GM18499 (cell line): ENCODE data around the gene RASA1.
A peak's percentile ranks its signal among the peaks of the same experiment; 100 is the strongest.
"Not testable (repeated sequence)": the region's sequence is repeated elsewhere in the genome, so short reads cannot be mapped to it uniquely, and the experiment has no call there.

Experiments used
- ATAC-seq: cut with Tn5 transposase; IDR thresholded peaks from one replicate; pipeline ENCODE4 v1.9.1; 2021; ENCODE audit warnings: moderate number of reproducible peaks; ENCODE audit not compliant: insufficient read depth, unreplicated experiment

The RASA1 gene

DNA sequence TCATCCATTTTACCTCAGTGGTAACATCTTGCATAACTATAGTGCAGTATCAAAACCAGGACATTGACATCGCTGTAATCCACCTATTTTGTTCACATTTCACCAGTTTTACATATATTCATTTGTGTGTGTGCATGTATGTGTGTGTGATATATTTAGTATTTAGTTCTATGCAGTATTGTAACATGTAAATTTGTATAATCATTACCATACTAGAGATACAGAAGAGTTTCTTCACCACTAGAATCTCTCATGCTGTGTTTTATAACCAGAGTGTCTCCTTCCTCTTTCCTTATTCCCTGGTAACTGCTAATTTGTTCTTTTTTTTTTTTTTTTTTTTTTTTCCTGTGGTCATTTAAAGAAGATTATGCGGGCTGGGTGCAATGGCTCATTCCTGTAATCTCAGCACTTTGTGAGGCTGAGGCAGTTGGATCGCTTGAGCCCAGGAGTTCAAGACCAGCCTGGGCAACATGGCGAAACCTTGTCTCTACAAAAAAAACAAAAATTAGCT, 11.0 kb downstream of the RASA1 start:
- no peak for ATAC-seq

DNA sequence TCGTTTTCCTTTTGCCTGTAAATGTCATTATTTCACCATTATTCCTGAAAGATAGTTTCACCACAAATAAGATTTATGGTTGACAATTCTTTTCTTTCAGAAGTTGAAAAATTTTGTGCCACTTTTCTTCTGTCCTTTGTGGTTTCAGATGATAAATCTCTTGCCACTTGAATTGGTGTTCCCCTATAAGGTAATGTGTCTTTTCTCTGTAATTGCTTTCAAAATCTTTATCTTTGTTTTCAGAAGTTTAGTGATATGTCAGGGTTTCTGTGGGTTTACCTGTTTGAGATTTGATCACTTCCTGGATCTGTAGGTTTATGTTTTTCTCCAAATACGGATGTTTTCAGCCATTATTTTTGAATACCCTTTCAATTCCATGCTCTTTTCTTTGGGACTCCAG, 14.6 kb downstream of the RASA1 start:
- no peak for ATAC-seq

DNA sequence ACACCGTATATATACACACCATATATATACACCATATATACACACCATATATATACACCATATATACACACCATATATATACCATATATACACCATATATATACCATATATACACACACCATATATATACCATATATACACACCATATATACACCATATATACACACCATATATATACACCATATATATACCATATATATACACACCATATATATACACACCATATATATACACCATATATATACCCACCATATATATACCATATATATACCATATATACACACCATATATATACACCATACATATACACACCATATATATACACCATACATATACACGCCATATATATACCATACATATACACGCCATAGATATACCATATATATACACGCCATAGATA, 19.6 kb downstream of the RASA1 start:
- not testable (repeated sequence) for ATAC-seq

DNA sequence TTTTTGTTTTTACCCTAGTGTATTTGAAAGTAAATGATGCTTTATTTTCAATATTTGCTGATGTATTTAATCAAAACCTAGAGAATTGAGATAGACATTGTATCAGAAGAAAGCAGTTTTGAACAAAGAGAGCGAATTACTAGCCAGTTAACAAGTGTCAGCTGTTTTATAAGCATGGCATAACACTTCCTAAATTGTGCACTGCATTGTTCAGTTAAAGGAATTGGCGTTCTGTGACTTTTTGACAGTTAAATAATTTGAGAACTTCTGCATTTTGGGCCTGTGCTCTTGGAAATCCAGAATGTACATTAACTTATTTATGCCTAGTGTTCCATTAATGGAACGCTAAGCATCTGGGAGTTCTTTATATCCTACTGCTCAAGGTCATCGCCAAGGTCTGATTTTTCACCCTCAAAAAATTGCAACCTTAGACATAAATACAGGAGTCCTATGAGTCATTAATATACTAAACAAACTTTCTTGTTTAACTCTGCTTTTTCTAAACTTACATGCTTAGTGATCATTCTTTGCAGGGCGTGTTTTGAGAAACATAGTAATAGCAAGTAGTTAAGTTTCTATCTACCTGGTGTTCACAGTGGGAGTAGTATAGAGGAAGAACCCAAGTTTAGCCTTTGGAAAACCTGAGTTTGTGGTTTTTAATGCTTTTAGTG, 31.1 kb downstream of the RASA1 start:
- no peak for ATAC-seq

DNA sequence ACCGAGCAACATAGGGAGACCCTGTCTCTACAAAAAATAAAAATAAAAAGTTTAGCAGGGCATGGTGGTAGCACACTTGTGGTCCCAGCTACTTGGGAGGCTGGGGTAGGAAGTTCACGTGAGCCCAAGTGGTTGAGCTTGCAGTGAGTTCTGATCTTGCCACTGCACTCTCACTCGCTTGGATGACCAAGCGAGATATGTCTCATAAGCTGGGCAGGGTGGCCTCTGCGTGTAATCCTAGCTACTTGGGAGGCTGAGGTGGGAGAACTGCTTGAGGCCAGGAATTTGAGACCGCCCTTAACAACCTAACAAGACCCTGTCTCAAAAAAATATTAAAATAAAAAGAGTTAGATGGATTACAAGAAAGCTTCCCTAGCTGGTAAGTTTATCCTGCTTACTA, 32.5 kb downstream of the RASA1 start:
- ATAC-seq, result no peak

DNA sequence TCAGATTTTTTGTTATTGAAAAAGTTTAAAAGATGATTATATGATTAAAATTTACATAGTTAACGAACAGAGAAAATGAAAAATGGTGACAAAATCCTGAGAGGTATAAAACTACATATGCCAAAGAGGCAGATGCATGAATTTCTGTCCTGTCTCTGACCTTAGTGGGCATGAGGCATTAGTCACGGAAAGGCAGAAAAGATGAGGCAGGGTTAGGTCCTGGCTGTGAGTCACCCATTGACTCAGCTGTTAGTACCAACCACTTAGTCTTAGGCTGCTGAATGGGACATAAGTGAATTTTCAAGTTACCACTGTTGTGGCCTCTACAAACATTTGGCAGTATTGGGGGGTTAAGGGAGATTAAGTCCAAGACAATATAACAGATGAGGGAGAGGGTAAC, 33.1 kb downstream of the RASA1 start:
- ATAC-seq, result no peak

DNA sequence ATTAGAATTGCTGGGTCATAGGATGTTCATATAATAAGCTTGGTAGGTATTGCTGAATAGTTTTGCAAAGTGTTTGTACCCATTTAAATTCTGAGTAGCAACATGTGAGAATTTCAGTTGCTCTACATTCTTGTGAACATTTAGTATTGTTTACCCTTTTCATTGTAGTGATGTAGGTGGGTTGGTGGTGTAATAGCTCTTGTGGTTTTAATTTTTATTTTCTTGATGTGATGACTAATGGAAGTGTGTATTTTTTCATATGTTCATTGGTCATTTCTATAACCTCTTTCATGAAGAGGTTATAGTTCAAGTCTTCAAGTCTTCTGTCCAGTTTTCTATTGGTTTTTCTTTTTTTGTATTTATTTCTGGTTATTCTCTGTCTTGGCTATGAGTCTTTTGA, 34.4 kb downstream of the RASA1 start:
- ATAC-seq, result no peak

DNA sequence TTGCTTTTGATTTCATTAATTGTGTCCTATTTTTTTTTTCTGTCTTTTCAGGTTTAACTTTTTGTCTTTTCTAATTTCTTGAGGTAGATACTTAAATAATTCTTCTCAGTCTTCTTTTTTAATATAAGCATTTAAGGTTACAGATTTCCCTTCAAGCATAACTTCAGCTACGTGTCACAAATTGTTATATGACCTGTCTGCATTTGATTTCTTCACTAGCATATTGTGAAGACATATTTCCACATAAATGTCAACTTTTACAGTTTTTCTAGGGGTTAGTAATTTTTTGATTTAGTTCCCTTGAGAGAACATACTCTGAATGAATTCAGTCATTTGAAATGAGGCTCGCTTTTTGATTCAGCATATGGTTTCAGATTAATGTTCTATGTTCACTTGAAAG, 35.6 kb downstream of the RASA1 start:
- no peak for ATAC-seq

DNA sequence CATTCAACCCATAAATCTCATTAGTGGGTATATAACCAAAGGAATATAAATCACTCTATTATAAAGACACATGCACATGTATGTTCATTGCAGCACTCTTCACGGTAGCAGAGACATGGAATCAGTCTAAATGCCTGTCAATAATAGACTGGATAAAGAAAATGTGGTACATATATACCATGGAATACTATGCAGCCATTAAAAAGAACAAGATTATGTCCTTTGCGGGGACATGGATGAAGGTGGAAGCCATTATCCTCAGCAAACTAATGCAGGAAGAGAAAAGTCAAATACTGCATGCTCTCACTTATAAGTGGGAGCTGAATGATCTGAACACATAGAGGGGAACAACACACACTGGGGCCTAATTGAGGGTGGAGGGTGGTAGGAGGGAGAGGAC, 38.4 kb downstream of the RASA1 start:
- not testable (repeated sequence) for ATAC-seq

DNA sequence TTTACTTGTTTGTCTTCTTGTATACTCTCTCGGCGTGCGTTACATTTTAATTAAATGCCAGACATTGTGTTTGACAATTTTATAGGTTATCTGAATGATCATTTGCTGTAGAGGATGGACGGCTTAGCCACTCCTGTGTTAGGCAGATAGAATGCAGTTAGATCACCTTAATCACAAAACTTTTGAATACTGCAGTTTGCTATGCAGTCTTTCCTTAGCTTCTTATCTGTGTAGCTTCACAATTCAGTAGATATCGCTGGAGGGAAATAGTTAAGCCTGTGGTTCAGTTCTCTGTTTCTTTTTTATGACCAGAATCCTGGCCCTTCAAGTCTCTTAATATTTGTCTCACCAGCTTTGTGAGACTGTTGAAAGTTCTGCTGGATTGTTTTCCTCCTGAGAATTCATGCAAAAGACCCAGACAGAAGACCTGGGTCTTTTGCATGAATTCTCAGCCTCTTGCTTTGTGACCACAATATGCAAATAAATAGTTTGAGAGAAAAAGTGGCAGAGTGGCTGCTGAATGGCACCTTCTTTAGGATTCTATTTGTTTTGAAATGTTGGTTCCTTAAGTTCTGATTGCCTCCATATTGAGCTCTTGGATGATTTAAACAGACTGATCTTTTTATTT, 40.2 kb downstream of the RASA1 start:
- peak; percentile 59 for ATAC-seq

DNA sequence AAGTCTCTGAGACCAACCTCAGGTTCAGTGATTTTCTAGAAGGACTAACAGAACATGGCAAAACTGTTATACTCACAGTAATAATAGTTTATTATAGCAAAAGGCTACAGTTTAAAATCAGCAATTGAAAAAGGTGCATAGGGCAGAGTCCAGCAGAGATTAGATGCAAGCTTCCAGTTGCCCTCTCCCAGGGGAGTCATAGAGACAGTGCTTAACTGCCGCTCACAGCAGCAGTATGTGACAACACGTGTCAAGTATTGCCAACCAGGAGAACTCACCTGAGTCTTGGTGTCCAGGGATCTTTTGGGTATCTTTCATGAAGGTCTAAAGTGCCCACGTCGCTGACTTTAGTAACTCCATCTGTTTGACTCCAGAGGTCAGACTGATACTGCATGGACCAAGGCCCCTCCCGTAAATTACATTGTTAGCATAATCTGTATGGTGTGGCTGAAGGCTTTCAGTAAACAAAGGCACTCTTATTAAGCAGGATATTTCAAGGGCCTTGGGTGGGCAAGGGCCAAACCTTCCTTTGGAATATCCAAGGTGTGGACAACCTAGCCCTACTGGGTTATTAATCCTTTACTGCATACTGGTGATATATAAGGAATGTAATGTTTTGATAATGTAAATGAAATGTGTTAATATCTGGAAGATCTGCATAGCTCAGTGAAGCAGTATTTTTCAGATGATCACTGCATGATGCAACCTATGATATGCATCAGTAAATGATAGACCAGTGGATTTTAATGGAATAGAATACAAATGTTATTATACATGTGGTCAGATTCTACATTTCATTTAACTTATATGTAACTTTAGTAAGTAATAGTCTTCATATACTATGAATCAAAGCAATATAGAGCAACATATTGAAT, 44.0 kb downstream of the RASA1 start:
- no peak for ATAC-seq

DNA sequence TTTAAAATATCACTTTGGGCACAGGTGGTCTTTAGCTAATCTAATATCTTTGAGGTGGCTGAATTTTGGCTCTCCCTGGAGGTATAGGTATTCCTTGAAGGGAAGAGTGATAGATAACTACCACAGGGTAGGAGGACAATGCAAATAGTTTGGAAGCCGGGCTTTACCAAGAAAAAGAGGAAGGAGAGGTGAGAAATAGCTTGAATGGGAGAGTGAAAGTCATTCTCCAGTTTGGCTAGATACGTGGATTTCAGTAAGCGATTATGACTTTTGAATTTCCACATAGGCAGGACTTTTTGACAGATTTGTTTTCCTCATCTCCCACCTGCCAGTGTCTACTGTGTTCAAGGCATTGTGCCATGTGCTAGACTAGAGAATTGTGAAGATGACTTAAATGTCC, 45.5 kb downstream of the RASA1 start:
- no peak for ATAC-seq

DNA sequence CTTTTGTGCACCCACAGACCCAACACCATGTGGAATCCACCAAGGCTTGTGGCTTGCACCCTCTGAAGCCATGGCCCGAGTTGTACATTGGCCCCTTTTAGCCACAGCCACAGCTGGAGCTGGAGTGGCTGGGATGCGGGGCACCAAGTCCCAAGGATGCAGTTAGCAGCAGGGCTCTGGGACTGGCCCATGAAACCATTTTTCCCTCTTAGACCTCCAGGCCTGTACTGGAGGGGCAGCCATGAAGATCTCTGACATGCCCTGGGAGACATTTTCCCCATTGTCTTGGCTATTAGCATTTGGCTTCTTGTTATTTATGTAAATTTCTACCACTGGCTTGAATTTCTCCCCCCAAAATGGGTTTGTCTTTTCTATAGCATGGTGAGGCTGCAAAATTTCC, 51.8 kb downstream of the RASA1 start:
- ATAC-seq, result no peak

DNA sequence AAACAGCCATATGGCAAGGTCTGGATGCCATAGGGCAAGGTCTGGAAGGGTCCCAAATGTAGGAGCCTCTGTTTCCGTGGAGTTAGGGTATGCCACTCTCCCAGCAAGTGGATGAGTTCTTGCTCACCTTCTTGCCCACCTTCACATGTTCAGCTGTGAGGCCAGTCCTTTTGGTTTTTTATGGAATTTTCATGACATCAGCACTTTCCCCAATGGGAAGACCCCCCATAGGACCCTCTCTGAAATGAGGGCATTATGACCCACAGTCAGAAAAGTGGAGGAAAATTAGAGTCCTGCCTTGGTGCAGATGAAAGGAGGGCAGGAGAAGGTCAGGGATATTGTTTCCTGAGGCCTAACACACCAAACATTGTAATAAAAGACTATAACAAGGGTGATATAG, 53.9 kb downstream of the RASA1 start:
- ATAC-seq, result no peak

DNA sequence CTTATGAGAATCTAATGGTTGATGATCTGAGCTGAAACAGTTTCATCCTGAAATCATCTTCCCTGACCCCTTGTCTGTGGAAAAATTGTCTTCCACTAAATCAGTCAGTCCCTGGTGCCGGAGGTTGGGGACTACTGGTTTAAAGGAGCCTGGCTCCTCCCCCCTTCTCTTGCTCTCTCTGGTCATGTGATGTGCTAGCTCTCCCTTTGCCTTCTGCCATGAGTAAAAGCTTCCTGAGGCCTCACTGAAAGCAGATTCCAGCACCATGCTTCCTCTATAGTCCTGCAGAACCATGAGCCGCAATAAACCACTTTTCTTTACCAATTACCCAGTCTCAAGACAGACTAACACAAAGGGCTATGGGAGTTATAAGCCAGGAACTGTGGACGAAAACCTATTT, 54.7 kb downstream of the RASA1 start:
- ATAC-seq, result no peak

DNA sequence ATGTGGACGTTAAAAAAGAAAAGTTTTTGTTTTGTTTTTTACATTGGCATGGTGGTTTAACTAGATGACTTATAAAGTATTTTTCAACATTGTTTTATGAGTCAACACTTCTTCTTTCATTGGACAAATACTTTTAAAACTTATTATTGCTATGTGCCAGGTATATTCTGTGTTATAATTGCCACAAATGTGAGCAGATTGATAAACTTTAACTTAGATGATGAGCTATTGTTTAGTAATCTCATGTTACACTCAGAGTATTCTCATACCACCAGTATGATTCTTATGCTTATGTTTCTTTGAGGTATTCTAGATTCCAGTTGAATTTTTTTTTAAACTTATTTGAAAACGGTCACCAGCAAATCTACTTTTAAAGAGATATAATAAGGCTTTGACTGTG, 60.3 kb downstream of the RASA1 start:
- no peak for ATAC-seq

DNA sequence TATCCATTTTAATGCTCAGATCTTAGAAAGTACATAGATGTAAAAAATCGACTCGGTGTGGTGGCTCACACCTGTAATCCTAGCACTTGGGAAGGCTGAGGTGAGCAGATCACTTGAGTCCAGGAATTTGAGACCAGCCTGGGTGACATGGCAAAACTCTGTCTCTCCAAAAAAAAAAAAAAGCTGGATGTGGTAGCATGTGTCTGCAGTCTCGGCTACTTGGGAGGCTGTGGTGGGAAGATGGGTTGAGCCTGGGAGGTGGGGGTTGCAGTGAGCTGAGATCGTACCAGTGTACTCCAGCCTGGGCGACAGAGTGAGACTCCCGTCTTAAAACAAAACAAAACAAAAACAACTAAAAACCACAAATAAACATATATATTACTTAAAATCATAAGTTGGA, 61.4 kb downstream of the RASA1 start:
- no peak for ATAC-seq

DNA sequence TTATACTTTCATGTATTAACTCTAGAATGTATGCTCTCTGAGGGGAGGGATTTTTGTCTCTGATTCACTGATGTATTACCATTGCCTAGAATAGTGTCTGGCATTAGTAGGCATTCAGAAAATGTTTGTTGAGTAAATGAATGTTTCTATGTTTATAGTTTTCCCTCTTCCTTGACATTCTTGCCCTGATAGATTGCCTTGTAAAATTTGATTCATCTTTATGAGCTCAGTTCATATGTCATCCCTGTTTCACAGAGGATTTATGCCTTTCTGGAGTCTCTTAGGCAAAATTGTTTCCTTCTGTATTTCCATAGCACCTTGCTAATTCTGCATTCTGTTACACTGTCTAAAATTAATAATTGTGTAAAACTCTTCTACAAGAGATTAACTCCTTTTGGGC, 72.3 kb downstream of the RASA1 start:
- ATAC-seq, result no peak

DNA sequence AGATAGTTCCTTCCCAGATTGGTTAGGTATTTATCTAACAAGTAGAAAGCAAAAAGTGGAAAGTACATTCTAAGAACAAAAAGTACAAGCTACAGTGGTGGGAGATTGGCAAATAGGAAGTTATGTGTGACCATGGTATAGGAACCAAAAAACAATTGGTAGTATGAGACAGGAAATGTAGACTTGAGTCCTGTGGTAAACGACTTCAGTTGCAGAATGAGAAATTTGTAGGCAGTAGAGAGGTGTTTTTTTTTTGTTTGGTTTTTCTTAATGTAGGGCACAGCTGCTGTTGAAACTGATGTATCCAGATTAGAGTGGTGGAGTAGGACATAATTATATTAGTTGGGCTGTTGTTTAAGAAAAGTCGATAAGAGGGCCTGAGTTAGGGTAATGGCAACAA, 73.0 kb downstream of the RASA1 start:
- ATAC-seq, result peak; percentile 100

DNA sequence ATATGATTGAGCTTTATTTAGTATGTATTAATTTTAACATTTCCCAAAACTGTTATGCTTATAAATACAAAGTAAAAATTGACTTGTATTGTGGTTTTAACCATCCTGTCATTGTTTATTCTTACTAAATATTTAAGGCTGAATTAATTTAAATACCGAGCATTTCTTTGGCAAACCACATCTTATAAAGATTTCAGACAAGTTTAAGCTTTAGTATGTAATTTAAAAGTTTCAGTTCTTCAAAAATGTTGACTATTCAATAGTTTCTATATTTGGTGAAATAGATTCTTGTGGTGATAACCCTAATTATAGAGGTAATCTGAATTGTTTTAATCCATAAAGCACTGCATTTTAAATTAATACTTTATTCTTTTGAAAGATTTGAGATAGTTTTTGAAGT, 79.6 kb downstream of the RASA1 start:
- ATAC-seq, result no peak

DNA sequence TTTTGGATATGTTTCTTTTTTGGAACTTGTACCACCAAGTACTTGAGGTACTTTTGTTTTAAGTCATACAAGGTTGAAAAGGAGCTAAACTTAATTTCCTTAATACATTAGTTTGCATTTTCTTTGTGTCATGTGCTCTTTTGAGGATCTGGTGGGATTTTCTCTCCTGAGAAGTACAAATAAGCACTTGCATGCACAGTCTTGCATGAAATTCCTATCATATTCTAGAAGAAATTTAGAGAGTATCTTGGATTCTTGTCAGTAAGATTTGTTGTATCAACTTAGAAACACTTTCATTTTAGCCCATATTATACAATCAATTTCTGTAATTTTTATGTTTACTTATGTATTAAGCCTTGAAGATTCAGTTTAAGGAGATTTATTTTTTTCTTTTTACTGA, 80.2 kb downstream of the RASA1 start:
- no peak for ATAC-seq
